GM18873 (cell line): ENCODE results near the gene LIN7A.
"Not testable (repeated sequence)": the region's sequence is repeated elsewhere in the genome, so short reads cannot be mapped to it uniquely, and the experiment has no call there.

Experiments
- ATAC-seq: cut with Tn5 transposase; IDR thresholded peaks from one replicate; pipeline ENCODE4 v1.9.1; 2021; ENCODE audit warnings: mild to moderate bottlenecking, moderate library complexity, moderate number of reproducible peaks; ENCODE audit not compliant: unreplicated experiment, low FRiP score

LIN7A gene

GRCh38 chr12:80924437-80924836 lies 13.3 kb downstream of the LIN7A start:
- ATAC-seq, result no peak

DNA sequence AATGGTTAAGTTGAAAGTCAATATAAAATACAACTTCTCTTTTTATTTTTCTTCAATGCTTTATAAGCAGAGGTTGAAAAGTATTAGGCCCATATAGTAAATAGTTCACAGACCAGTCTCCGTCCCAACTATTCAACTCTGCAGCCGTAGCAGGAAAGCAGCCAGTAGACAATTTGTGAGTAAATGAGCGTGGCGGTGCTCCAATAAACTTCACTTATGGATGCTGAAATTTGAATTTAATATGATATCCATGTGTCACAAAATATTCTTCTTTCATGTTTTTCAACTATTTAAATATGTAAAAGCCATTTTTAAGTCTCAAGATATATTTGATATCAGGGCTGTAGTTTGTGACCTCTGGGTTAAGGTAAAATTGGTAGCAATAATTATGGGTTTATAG lies 17.7 kb downstream of the LIN7A start:
- no peak for ATAC-seq

DNA sequence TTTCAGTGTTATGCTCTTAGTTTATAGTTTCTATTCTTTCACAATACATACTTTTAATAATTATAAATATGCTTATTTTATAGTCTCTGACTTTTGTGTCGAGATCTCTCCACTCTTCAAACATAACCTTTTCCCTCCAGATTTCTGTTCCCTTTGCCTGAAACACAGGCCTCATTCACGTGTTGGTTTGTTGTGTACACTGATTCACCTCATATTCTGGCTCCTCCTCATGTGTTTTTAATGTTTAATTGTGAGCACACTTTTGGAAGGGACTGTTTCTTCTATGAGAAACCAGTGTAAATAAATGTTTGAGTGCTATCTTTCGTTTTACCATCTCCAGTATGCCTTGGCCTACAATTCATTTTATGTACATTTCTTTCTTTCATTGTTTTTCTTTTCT lies 20.1 kb downstream of the LIN7A start:
- no peak for ATAC-seq

DNA sequence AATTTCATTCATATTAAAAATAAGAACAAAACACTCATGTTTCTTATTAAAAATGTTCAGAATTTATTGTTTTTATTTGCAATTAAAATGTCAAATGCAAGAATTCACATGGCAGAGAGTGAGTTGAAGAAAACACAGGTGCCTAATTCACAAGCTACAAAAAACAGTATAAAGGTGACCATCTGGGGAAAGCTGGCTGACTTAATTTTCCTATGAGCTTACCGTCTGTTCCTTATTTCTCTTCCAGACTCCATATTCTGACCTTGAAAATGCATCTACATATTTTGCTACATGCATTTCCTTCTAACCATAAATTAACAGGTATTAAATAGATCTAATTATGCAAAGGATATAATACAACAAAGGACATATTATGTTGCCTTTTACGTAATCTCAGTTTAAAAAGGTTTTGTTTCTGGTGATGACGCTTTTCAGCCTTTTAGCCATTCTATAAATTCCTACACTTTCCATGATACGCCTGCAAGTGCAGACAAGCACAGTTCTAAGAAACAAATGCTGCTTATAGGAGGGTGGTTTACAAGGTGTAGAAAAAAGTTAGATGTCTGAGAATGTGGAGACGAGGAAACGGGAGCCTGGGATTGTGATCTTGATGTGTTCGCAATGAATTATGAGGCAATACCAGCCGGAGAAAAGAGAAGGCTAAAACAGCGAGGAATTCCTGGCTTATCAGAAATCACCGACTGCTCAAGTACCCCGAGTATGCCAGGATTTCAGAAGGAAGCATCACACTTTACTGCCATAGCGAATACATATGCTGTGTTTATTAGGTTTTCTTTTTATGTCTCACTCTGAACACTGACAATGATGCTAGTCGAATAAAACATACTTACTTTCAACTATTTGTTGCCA lies 24.6 kb downstream of the LIN7A start:
- ATAC-seq, result no peak

GRCh38 chr12:80909370-80909769 lies 28.4 kb downstream of the LIN7A start:
- ATAC-seq, result no peak

DNA sequence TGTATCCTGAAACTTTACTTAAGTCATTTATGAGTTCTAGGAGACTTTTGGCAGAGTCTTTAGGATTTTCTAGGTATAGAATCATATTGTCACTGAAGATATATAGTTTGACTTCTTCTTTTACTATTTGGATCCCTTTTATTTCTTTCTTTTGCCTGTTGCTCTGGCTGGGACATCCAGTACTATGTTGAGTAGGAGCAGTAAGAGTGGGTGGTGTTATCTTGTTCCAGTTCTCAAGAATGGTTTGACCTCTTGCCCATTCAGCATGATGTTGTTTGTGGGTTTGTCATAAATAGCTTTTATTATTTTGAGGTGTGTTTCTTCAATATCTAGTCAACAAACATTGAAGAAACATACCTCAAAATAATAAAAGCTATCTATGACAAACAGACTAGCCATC lies 35.0 kb downstream of the LIN7A start:
- ATAC-seq, result no peak

GRCh38 chr12:80901661-80902060 lies 36.1 kb downstream of the LIN7A start:
- ATAC-seq, result no peak

GRCh38 chr12:80895240-80895639 lies 42.5 kb downstream of the LIN7A start:
- no peak for ATAC-seq

DNA sequence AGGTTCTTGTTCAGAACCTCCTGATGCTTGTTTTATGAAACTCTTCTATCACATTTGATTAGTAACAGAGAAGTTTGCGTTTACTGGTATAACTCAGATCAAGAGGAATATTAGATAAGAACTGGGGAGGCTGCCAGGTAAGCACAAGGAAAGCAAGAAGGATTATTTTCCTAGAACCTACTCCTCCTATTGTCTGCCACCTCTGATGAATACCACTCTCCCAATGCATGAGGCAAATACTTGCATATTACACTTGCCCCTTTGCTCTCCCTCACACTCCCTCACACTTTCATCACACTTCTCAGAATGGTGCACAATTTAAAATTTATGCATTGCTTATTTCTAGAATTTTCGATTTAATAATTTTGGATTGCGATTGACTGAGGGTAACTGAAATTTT lies 43.6 kb downstream of the LIN7A start:
- no peak for ATAC-seq

- no peak for ATAC-seq
Observed at GRCh38 chr12:80892597-80893445, 44.9 kb downstream of the LIN7A start.

- no peak for ATAC-seq
Observed at GRCh38 chr12:80884651-80885050, 53.1 kb downstream of the LIN7A start.

DNA sequence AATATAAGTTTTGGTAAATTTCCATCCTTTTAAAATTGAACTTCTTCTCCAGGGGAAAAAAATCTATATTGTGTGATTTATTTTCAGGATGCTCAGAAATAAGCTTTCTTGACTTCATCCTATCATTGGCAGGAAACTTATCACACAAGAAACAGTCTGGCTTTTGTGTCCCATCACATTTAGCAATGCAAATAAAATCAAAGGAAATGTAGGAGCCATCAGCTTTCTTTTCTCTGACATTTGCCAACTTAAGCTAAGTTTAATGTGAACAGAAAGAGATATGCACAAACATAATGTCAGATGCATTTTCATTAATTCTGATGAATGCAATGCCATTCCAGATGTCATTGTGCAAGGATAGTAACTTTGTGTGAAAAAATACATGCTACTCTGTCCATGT lies 56.6 kb downstream of the LIN7A start:
- no peak for ATAC-seq

DNA sequence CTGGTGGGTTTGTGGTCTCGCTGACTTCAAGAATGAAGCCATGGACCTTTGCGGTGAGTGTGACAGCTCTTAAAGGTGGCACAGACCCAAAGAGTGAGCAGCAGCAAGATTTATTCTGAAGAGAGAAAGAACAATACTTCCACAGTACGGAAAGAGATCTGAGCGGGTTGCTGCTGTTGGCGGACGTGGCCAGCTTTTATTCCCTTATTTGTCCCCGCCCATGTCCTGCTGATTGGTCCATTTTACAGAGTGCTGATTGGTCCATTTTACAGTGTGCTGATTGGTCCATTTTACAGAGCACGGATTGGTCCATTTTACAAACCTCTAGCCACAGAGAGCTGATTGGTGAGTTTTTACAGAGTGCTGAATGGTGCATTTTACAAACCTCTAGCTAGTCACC lies 59.3 kb downstream of the LIN7A start:
- not testable (repeated sequence) for ATAC-seq

DNA sequence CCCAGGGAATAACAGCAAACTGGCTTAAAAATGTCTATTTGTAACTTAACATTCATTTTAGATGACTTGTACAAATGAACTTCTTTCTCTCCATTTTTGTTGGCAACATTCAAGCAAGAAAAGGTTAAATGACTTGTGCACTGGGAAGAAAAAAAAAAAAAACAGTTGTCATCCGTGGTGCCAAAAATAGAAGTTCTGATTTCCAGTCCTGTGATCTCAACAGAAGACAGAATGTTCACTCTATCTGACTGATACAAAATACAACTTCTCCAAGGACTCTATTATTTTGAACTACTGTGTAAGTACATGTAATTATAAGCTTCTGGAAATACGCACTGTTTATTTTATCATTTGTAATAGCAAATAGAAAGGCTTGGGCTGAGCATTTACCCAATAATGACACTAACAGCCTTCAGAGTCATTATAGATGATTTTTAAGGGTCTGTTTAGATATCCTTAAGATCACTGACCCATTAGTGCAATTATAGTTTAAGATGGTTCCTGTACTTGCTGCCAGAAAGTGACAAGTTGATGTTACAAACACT lies 59.9 kb downstream of the LIN7A start:
- ATAC-seq, result no peak

- ATAC-seq, result no peak
Observed at GRCh38 chr12:80872053-80872452, 65.7 kb downstream of the LIN7A start.

DNA sequence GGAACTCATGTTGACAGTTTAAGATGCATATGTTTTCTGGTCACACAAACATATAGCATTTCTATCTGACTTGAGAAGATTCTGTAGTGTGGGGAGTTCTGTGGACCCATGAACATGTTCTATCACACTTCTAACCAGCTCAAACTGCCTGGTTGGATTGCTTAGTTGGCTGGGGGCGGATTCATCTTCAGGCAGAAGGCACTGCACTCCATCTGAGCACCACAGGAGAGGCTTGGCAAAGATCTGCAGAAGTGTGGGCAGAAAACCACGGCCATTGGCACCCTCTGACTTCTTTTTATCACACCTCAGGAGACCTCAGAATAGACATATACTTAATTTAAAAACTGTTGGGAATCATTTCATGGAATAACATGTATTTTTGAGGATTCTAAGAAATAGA lies 68.5 kb downstream of the LIN7A start:
- no peak for ATAC-seq

- no peak for ATAC-seq
Observed at GRCh38 chr12:80868576-80868975, 69.2 kb downstream of the LIN7A start.

DNA sequence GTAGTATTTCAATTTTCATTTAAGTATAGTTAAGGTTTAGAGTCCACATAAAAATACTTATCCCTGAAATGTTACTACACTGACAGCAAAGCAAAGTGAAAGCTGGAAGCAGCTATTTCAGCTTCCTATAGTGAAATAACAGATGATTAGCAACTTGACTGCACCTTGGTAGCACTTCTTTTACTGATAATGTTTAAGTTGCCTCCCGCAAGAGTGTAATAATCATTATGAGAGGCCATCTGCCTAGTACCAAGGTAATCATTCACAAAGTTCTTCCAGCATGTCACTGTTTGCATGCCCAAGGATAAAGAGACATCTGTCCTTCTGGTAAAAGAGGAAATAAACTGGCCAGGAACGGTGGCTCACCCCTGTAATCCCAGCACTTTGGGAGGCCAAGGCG lies 69.8 kb downstream of the LIN7A start:
- ATAC-seq, result no peak

DNA sequence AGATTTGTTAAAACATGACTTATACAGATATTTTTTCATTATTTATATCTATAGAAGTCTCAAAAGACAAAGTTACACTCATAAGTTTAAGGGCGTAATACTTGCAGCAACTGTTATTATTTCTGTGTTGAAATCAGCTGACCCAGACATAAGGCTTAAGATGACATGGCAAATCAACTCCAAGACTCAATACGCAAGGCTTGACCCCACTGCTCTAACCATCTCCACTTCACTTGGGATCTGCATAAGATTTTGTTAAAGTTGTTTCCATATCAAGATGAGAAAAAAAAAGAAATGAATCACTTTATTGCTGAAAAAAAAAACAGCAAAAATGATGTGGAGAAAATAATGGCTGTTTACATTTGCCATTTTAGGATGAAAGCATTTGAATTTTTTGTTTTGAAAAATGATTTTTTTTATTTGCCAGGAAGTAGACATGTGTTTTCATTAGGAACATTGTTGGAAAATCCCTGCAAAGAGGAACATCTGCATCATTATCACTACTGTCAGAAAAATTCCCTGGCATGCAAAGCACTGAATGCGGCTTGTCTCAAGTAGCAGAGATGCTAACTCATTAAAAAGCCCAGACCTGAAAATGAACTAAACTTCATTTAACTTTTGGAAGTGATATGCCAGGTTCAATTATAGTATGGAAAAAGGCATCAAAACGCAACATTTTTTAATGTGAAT lies 73.5 kb downstream of the LIN7A start:
- no peak for ATAC-seq

GRCh38 chr12:80862531-80862930 lies 75.2 kb downstream of the LIN7A start:
- no peak for ATAC-seq
